ENCODE measurements around the gene MAPK8IP3.
"Not testable (repeated sequence)": the region's sequence is repeated elsewhere in the genome, so short reads cannot be mapped to it uniquely, and the experiment has no call there.

The MAPK8IP3 gene

DNA sequence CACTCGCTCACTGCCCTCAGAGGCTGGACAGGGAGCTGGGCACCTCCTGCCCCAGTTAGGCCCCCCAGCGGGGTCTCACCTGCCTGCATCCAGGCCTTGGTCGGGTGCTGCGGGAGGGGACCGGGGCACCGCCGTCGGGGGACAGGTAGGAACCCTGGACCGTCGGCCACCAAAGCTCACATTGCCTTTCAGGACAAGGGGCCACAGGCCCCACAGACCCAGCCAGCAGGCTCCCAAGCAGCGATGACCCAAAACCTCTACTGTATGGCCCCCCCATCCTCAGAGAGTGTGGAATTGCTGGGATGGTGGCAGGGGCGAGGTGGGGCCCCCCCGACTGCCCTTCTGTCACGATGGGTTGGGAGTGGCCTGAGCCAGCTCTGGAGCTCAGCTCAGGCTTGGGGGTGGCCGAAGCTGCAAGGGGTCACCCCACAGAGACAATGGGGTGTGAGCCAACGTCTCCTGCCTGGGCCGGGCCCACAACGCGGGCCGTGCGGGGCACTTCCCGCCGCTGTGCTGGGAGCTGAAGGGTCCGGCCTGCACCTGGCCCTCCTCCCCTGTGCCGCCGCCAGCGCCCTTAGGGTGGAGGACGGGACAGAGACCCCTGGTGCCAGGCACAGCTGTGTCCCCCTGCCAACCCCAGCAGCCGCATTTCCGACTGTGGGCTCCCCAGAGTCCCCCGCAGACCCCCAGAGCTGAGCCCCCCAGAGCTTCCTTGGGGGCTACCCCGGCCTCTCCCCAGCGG is 87.0 kb downstream of the MAPK8IP3 start:
- no peak for TF ChIP-seq CTCF (conservative IDR thresholded peaks at IDR 0.05; ENCODE audit: low read depth, low read length)
- H3K4me3 ChIP-seq (ENCODE audit: low read depth, low read length), result no peak overlapping the region
- DNase-seq (ENCODE audit: low read depth), result no peak

GRCh38 chr16:1793578-1794220 is 87.7 kb downstream of the MAPK8IP3 start, which contains the start of gene IGFALS:
TSS of gene IGFALS (minus strand) at chr16:1793705. CDS start at chr16:1793652, 53 bp downstream.
- TF ChIP-seq CTCF (conservative IDR thresholded peaks at IDR 0.05; ENCODE audit: low read depth, low read length), result no peak
- H3K4me3 ChIP-seq (ENCODE audit: low read depth, low read length), result no peak within 1 kb of the TSS
- DNase-seq (ENCODE audit: low read depth), result no peak

GRCh38 chr16:1794221-1794871 is 88.4 kb downstream of the MAPK8IP3 start:
- TF ChIP-seq CTCF (conservative IDR thresholded peaks at IDR 0.05; ENCODE audit: low read depth, low read length), result no peak
- DNase-seq (ENCODE audit: low read depth), result no peak

GRCh38 chr16:1794908-1795666 is 89.1 kb downstream of the MAPK8IP3 start:
- DNase-seq (ENCODE audit: low read depth), result no peak
- no peak for TF ChIP-seq CTCF (conservative IDR thresholded peaks at IDR 0.05; ENCODE audit: low read depth, low read length)
- H3K4me3 ChIP-seq (ENCODE audit: low read depth, low read length), result no peak overlapping the region

More at GRCh38 chr16:1794221-1794871, 88.4 kb downstream of the MAPK8IP3 start:
- H3K4me3 ChIP-seq (ENCODE audit: low read depth, low read length), result no peak overlapping the region

DNA sequence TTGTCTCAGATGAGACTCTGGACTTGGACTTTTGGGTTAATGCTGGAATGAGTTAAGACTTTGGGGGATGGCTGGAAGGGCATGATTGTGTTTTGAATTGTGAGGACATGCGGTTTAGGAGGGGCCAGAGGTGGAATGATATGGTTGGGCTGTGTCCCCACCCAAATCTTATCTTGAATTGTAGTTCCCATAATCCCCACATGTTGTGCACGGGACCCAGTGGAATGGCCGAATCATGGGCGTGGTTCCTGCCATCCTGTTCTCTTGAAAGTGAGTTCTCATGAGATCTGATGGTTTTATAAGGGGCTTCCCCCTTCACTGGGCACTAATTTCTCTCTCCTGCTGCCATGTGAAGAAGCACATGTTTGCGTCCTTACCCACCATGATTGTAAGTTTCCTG is 93.3 kb downstream of the MAPK8IP3 start:
- not testable (repeated sequence) for H3K4me3 ChIP-seq (ENCODE audit: low read depth, low read length); DNase-seq (ENCODE audit: low read depth)

DNA sequence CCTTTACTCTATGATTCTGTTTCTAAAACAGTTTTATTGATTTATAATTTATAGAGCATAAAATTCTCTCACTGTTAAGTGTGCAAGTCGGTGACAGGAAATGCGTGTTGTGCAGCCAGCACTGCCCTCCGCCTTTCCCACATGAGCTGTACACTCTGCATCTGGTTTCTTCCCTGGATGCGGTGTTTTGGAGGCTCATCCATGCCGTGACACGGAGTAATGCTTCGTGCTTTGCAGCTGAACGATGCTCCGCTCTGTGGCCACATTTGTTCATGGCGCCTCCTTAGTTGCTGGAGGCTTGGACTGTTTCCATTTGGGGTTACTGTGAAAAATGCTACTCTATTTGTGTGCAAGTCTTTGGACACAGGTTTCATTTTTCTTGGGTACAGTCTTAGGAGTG is 94.7 kb downstream of the MAPK8IP3 start:
- no peak for DNase-seq (ENCODE audit: low read depth)
- H3K4me3 ChIP-seq (ENCODE audit: low read depth, low read length), result no peak overlapping the region
- no peak for TF ChIP-seq CTCF (conservative IDR thresholded peaks at IDR 0.05; ENCODE audit: low read depth, low read length)

DNA sequence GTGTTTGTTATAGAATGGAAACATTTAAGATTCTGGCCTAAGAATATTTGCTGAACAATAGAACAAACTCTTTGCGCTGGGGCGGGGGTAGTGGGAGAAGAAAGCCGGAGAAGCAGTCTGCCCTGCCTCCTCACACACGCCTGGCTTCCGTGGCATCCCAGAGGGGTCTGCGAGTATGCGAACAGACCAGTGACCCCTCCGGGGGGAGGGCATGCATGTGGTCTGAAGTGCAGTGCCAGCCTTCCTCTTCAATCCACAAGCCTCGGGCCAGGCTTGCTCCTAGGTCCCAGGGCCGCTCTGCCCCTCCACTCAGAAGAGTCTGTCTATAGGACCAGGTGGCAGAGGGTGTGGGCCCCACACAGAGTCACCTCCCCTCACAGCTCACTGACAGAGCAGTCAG is 101.6 kb downstream of the MAPK8IP3 start:
- DNase-seq (ENCODE audit: low read depth), result no peak
- no peak for TF ChIP-seq CTCF (conservative IDR thresholded peaks at IDR 0.05; ENCODE audit: low read depth, low read length)
- H3K4me3 ChIP-seq (ENCODE audit: low read depth, low read length), result no peak overlapping the region

Data from choroid plexus epithelial cell (primary cell).